ENCODE measurements around the gene ENTHD1. TPM values are rescaled to one million over a fixed set of nuclear protein-coding genes. Genes with fewer than 3 reads are reported as not detected.
"Not testable (repeated sequence)": the region's sequence is repeated elsewhere in the genome, so short reads cannot be mapped to it uniquely, and the experiment has no call there.

ENTHD1 gene
- polyA plus RNA-seq, 1 donor from 2014 or later = not detected

- no peaks in the 10 kb centered on the region for H3K79me2 ChIP-seq (replicated peaks; ENCODE audit: insufficient read depth, low read length)
- no peak overlapping the region for H3K4me3 ChIP-seq (ENCODE audit: low read length)
- H3K36me3 ChIP-seq (ENCODE audit: insufficient read depth, low read length) = no peaks in the 10 kb centered on the region
- H3K4me2 ChIP-seq (ENCODE audit: low read length) = no peak overlapping the region
- TF ChIP-seq SMC3 (conservative IDR thresholded peaks at IDR 0.05; ENCODE audit: poor library complexity) (no peak), MXI1 (conservative IDR thresholded peaks at IDR 0.05; ENCODE audit: poor library complexity, severe bottlenecking) (no peak), EP300 (conservative IDR thresholded peaks at IDR 0.05; ENCODE audit: poor library complexity, severe bottlenecking) (no peak)
- no peaks in the 10 kb centered on the region for H3K9me2 ChIP-seq (ENCODE audit: insufficient read depth, low read length)
- no peak overlapping the region for H2AFZ ChIP-seq (ENCODE audit: low read depth, low read length)
- H3K9me3 ChIP-seq (ENCODE audit: low read length) = no peaks in the 10 kb centered on the region
- H3F3A ChIP-seq (ENCODE audit: insufficient read depth, low read length, poor library complexity, severe bottlenecking) = no peaks in the 10 kb centered on the region
- H3K27ac ChIP-seq (ENCODE audit: low read length) = no peak overlapping the region
- H3K9ac ChIP-seq (ENCODE audit: low read length) = no peak overlapping the region
- H4K20me1 ChIP-seq (ENCODE audit: insufficient read depth) = no peaks in the 10 kb centered on the region
- H3K27me3 ChIP-seq (ENCODE audit: insufficient read depth, low read depth, low read length) = no peaks in the 10 kb centered on the region
Observed at GRCh38 chr22:39880722-39881121, 12.8 kb downstream of the ENTHD1 start.

- no peak overlapping the region for H3K9ac ChIP-seq (ENCODE audit: low read length)
- no peaks in the 10 kb centered on the region for H4K20me1 ChIP-seq (ENCODE audit: insufficient read depth)
- H2AFZ ChIP-seq (ENCODE audit: low read depth, low read length) = no peak overlapping the region
- H3K4me3 ChIP-seq (ENCODE audit: low read length) = no peak overlapping the region
- no peaks in the 10 kb centered on the region for H3K79me2 ChIP-seq (replicated peaks; ENCODE audit: insufficient read depth, low read length)
- H3F3A ChIP-seq (ENCODE audit: insufficient read depth, low read length, poor library complexity, severe bottlenecking) = no peaks in the 10 kb centered on the region
- H3K27me3 ChIP-seq (ENCODE audit: insufficient read depth, low read depth, low read length) = no peaks in the 10 kb centered on the region
- H3K9me3 ChIP-seq (ENCODE audit: low read length) = no peaks in the 10 kb centered on the region
- H3K36me3 ChIP-seq (ENCODE audit: insufficient read depth, low read length) = no peaks in the 10 kb centered on the region
- no peak overlapping the region for H3K27ac ChIP-seq (ENCODE audit: low read length)
- H3K4me2 ChIP-seq (ENCODE audit: low read length) = no peak overlapping the region
- no peaks in the 10 kb centered on the region for H3K9me2 ChIP-seq (ENCODE audit: insufficient read depth, low read length)
- TF ChIP-seq SMC3 (conservative IDR thresholded peaks at IDR 0.05; ENCODE audit: poor library complexity) = no peak
- no peak for TF ChIP-seq EP300 (conservative IDR thresholded peaks at IDR 0.05; ENCODE audit: poor library complexity, severe bottlenecking)
- no peak for TF ChIP-seq CTCF (IDR thresholded peaks at IDR 0.05; ENCODE audit: poor library complexity, severe bottlenecking)
- TF ChIP-seq MXI1 (conservative IDR thresholded peaks at IDR 0.05; ENCODE audit: poor library complexity, severe bottlenecking) = no peak
- no peak for TF ChIP-seq POLR2AphosphoS5 (IDR thresholded peaks at IDR 0.05)
- no peak for TF ChIP-seq REST (IDR thresholded peaks at IDR 0.05; ENCODE audit: borderline replicate concordance)
- no peak for TF ChIP-seq TAF1 (IDR thresholded peaks at IDR 0.05; ENCODE audit: low read depth)
- TF ChIP-seq EZH2 (IDR thresholded peaks at IDR 0.05; ENCODE audit: borderline replicate concordance, insufficient read depth, low read length, poor library complexity, severe bottlenecking) = no peak
- TF ChIP-seq RAD21 (conservative IDR thresholded peaks at IDR 0.05) = no peak
Observed at GRCh38 chr22:39877079-39877845, 16.3 kb downstream of the ENTHD1 start.

- not testable (repeated sequence) for H3K9me2 ChIP-seq (ENCODE audit: insufficient read depth, low read length); H3K9ac ChIP-seq (ENCODE audit: low read length); H4K20me1 ChIP-seq (ENCODE audit: insufficient read depth); H3K79me2 ChIP-seq (replicated peaks; ENCODE audit: insufficient read depth, low read length); H3K4me2 ChIP-seq (ENCODE audit: low read length); H2AFZ ChIP-seq (ENCODE audit: low read depth, low read length); H3K27ac ChIP-seq (ENCODE audit: low read length); H3K27me3 ChIP-seq (ENCODE audit: insufficient read depth, low read depth, low read length); H3K9me3 ChIP-seq (ENCODE audit: low read length); H3K36me3 ChIP-seq (ENCODE audit: insufficient read depth, low read length); H3K4me3 ChIP-seq (ENCODE audit: low read length); H3F3A ChIP-seq (ENCODE audit: insufficient read depth, low read length, poor library complexity, severe bottlenecking)
Observed at GRCh38 chr22:39875176-39875885, 18.2 kb downstream of the ENTHD1 start.
